GM19193 (cell line): ENCODE measurements around the gene CASTOR1.

ENCODE experiments used
- POLR2A ChIP-seq: IDR thresholded peaks from 4 replicates; pipeline ENCODE4 v1.6.1; 2011; ENCODE audit not compliant: insufficient read depth, insufficient read length; ENCODE audit errors: extremely low read depth

CASTOR1 gene

DNA sequence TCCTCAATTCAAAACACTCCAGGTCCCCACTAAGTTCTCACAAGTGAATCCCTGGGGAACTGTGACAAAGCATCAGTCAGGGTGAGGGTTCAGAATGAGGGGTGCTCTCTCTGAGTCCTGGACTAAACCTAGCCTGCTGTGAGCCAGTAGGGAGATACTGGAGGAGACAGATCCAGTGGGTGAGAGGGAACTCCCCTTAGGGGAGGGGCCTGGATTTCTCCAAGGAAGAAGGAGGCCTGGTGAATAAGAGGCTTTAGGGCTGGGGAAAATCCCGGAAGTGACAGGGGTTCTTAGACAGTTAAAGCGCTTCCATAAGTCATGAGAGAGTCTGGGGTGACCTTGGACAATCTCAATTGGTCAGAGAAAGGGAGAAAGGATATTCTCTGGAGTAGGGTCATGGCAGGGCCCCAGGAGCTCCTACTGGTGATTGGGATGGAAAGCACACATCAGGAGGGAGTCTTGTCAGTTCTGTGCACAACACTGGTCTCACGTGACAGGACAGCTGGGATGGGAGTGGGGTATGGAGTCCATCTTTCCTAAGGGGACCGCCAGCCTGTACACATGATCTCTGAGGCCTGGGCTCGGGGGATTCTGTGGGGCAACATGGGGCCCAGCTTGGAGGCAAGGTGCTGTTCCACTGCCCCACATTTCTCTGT is 35.9 kb upstream of the CASTOR1 start:
- no peak for TF ChIP-seq POLR2A

DNA sequence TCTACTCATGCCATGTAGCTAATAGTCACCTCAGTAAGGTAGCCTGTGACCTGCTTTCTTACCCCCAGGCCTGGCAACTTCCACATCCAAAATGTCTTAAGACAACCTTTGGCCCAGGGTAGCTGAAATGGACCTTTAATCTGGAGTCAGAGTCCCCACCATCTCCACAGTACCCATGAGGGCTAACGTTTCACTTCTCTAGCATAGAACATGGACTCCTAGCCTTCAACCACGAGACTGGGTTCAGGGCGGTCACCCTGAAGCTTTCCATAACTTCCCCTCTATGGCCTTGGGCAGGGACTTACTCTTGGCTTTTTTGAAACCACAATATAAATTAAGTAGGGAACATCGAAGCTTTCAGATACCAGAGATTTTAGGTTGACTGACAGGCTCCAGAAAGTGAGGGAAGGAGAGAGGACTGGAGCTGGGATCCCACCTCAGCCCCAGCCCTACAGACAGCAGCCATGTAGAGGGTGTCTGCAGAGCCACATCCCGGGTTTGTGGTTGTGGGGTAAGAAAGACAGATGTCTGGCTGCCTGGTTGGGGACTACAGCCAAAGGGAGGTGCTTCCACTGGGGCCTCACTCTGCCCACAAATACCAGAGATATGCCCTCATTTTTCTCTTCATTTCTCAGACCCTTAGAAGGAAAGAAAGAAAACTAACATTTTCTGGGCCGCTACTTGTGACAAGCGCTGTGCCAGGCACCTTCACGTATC is 34.9 kb upstream of the CASTOR1 start:
- TF ChIP-seq POLR2A = no peak

- TF ChIP-seq POLR2A = no peak
Measured at GRCh38 chr22:30323246-30323645, 33.9 kb upstream of the CASTOR1 start.

DNA sequence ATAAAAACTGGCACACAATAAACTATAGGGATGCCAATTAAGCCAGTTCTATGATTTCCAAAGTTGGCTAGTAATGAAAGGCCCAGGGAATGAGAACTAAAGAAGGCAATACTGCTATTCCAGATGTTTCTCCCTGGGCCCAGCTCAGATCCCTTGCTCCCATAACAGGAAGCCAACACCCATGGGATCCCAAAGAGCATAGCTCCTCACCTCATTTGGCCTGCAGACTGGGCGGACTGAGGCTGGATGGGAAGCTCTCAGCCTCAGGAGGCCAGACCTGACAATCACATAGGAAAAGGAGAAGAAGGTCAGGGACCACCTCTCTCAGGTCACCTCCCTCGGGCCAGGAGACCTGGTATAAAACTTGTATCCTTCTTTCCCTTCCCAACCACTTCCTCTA is 32.2 kb upstream of the CASTOR1 start:
- TF ChIP-seq POLR2A = no peak

DNA sequence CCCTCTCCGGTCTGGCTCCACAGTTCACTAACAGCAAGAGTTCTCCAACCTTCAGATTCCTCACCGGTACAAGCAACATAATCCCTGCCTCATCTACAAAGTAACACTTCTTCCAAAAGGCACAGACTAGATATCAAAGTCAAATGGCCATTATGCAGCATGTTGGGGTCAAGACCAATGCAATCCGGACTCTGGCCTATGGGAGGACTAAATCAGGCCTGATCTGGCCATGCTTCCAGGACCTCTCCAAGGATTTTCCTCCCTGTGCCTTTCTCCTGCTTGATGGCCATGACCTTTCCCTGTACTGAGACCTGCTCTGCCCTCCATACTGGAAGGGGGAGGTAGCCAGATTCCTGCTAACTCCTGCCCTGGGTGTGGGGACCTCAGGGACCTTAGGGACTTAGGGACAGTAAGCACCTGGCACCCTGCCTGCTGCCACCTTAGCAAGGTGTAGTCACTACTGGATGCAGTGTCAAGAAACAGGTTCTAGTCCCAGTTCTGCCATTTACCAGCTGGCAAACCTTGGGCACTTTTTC is 30.8 kb upstream of the CASTOR1 start:
- TF ChIP-seq POLR2A = no peak

GRCh38 chr22:30318799-30319419 is 29.6 kb upstream of the CASTOR1 start:
- no peak for TF ChIP-seq POLR2A

GRCh38 chr22:30317778-30318177 is 28.5 kb upstream of the CASTOR1 start:
- TF ChIP-seq POLR2A = no peak

DNA sequence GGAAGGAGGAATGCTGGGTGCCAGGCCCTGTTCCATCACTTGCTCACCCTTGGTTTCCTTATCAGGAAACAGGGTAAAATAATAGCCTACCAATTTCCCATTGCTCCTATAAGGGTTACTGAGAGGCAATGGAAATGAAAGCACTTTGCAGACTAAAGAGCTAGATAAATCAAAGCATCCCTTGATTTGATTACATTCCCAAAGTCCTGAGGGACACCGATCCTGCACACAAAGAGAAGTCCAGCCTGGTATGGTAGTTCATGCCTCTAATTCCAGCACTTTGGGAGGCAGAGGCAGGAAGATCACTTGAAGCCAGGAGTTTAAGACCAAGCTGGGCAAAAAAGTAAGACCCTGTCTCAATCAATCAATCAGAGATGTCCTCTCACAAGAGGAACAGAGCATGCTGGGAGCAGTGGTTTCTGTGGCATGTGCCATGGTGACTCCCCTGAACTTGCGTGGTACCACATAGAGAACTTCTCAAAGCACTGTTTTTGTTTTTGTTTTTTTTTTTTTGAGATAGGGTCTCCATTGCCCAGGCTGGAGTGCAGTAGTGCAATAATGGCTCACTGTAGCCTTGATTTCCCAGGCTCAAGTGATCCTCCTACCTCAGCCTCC is 26.8 kb upstream of the CASTOR1 start:
- TF ChIP-seq POLR2A = no peak

- no peak for TF ChIP-seq POLR2A
Measured at GRCh38 chr22:30314915-30315314, 25.6 kb upstream of the CASTOR1 start.

GRCh38 chr22:30313527-30314363 is 24.4 kb upstream of the CASTOR1 start:
- no peak for TF ChIP-seq POLR2A

DNA sequence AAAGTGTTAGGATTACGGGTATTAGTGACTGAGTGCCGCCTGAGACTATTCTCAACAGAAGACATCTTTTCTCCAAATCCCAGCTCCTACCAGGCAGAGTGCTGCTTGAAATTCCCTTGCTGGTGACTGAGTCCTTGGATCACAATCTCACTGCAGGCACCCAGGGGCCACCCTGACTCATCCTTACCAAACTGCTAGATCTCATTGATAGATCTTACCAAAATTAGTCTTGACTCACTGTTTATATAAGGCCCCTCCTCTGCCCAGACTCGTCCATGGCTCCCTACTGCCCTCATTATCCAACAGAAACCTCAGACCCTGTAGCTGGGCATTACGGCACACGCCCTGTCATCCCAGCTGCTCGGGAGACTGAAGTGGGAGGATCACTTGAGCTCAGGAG is 22.7 kb upstream of the CASTOR1 start:
- TF ChIP-seq POLR2A = no peak

DNA sequence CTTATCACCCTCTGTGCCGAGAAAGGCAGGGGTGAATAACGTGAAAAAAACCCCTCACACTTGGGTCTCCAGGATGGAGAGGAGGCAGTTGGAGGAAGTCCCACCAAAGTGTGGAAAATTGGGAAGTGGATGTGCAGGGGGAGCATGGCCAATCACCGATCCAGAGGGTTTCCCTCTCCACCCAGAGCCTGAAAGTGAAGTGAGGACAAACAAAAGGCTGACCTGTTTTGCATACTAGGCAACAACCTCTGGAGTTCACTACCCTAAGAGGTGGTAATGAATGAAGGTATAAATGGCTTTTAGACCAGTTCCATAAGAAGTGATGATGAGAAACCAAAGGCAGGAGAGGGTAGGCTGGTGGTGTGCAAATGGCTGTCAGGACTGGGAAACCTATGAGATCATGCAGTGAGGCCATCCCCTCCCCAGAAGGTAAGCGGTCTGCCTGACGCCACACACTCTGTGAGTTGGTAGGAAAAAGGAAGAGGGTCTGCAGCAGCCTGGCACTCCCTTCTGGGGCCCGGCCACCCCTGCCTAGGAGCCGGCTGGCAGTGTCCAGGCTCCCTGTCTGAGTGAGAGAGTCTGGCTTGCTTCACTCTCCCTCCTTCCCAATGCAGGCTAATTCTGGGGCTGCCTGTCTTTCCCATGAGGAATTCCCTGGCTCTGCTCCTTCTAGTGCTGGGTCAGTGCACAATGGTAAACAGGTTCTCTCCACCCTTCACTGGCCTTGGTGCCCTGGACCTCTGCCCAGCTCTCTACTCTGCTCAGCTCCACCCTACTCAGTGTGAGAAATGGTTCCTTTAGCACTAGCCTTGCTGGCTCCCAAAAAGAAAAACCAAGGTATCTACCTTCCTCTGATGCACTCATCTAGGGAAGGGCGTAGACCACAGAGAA is 21.8 kb upstream of the CASTOR1 start:
- TF ChIP-seq POLR2A = no peak

DNA sequence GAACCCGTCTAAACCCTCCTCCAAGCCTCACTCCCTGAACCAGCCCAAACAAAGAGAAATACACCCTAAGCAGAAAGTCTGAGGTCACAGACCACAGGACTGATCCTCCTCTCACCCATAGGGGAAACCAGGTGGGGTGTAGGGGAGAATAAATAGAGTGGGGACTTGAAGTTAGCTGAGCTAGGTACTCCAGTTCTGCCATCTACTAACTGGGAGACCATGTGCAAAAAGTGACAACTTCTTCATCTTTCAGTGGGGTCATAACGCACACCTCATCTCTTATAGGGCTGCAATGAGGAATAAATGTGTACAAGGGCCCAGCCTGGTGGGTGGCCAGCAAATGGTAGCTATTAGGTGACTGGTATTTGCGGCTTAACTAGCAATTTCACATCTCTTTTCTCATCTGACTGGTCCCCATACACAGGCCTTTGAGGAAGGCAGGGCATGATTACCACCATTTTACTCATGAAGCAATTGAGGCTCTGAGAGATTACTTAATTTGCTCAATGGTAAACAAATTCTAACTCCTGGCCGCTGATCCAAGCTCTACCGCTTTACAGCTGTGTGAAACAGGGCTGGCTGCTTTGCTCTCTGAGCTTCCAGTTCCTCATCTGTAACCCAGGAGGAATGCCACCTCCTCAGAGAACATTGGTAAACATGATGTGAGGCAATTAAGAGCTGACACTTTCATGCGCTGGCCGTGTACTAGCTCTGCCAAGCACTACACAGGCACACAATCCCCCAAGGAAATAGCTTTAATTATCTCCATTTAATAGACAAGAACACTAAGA is 20.8 kb upstream of the CASTOR1 start:
- TF ChIP-seq POLR2A = no peak
